GM12801 (cell line): Measurements from ENCODE around the gene IL20.

ENCODE experiments used
- CTCF ChIP-seq: IDR thresholded peaks from one replicate; pipeline ENCODE4 v1.5.1; 2011; ENCODE audit warnings: control low read depth; ENCODE audit not compliant: insufficient read length; ENCODE audit errors: extremely low read depth

Gene IL20

GRCh38 chr1:206897175-206897574 is 31.8 kb downstream of the IL20 start, which contains the start of gene IL24:
Gene IL24, plus strand, starts transcription at chr1:206897443. Its CDS starts 390 bp downstream, at chr1:206897833.
- TF ChIP-seq CTCF: no peak

GRCh38 chr1:206898089-206898914 is 32.9 kb downstream of the IL20 start:
- no peak for TF ChIP-seq CTCF

- TF ChIP-seq CTCF: no peak
Measured at GRCh38 chr1:206898915-206899431, 33.5 kb downstream of the IL20 start.

GRCh38 chr1:206899717-206900116 is 34.3 kb downstream of the IL20 start:
- no peak for TF ChIP-seq CTCF

GRCh38 chr1:206900149-206900548 is 34.7 kb downstream of the IL20 start:
- no peak for TF ChIP-seq CTCF

- TF ChIP-seq CTCF: no peak
Measured at GRCh38 chr1:206901944-206902343, 36.5 kb downstream of the IL20 start.

- TF ChIP-seq CTCF: no peak
Measured at GRCh38 chr1:206902702-206903101, 37.3 kb downstream of the IL20 start.
